SU-DHL-6 (cell line): Measurements from ENCODE around the gene CDK18.

ENCODE experiments used
- EZH2phosphoT487 ChIP-seq: fragments of 200-600 bp; sonication (generic), shearing (Covaris generic); conservative IDR thresholded peaks from 2 replicates; pipeline ENCODE4 v1.6.1; 2018; ENCODE audit warnings: mild to moderate bottlenecking, antibody characterized with exemption, low read length, moderate library complexity, mixed read lengths
- TF ChIP-seq, protein P1 (sequence below): fragments of 200-600 bp; sonication (generic); IDR thresholded peaks from one replicate; pipeline ENCODE4 v1.5.1; 2017; ENCODE audit warnings: antibody characterized with exemption, mild to moderate bottlenecking, low read length, moderate library complexity; ENCODE audit not compliant: insufficient read depth, poor library complexity, severe bottlenecking

DNA sequence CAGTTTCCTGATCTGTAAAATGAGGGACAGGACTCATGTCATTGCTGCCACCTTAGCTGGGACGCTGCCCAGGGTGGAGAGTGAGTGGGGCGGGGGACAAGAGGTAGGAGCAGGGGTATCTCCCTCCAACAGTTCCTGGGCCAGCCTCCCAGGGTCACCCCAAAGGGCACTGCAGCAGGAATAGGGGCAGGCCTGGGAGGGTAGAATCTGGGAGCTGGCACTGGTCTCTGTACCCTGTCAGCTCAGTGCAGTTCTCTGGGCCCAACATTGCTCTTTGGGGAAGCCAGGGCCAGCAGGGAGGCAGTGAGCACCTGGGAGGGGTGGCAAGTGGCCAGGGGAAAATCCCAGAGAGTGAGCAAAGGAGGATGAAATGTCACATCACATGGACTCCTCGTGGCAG is 71.5 kb downstream of the CDK18 start:
- TF ChIP-seq, protein P1, sequence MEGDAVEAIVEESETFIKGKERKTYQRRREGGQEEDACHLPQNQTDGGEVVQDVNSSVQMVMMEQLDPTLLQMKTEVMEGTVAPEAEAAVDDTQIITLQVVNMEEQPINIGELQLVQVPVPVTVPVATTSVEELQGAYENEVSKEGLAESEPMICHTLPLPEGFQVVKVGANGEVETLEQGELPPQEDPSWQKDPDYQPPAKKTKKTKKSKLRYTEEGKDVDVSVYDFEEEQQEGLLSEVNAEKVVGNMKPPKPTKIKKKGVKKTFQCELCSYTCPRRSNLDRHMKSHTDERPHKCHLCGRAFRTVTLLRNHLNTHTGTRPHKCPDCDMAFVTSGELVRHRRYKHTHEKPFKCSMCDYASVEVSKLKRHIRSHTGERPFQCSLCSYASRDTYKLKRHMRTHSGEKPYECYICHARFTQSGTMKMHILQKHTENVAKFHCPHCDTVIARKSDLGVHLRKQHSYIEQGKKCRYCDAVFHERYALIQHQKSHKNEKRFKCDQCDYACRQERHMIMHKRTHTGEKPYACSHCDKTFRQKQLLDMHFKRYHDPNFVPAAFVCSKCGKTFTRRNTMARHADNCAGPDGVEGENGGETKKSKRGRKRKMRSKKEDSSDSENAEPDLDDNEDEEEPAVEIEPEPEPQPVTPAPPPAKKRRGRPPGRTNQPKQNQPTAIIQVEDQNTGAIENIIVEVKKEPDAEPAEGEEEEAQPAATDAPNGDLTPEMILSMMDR = no peak
- TF ChIP-seq EZH2phosphoT487 = no peak
